Fibroblast of villous mesenchyme (primary cell): ENCODE measurements around the gene USP36. TPM values are rescaled to one million over a fixed set of nuclear protein-coding genes. Genes with fewer than 3 reads are reported as not detected.

Source experiments
- DNase-seq: peaks from one replicate; pipeline ENCODE4 v3.0.0-alpha.2; 2010; ENCODE audit warnings: low read depth
- H3K4me3 ChIP-seq: 2 replicates; pipeline ENCODE4 v1.5.1; 2011; ENCODE audit warnings: low read depth, mild to moderate bottlenecking, low read length
- CTCF ChIP-seq: IDR thresholded peaks from 2 replicates; pipeline ENCODE4 v1.5.1; 2012; ENCODE audit warnings: low read depth, mild to moderate bottlenecking, low read length; ENCODE audit not compliant: insufficient read depth
- total RNA-seq: library from RNA; depleted of rRNA; stranded (reverse); fragments of >200 nt; gene quantifications from 2 replicates; pipeline ENCODE4 v1.2.3, GENCODE V29; 2012

USP36 gene
- total RNA-seq, 1 donor: 32.4 TPM

GRCh38 chr17:78844301-78845005, 3.8 kb upstream of the USP36 start:
- no peak for DNase-seq
- H3K4me3 ChIP-seq: no peak overlapping the region
- TF ChIP-seq CTCF: no peak

- H3K4me3 ChIP-seq: no peak overlapping the region
- peak; percentile 35 for DNase-seq
- peak; percentile 61 for TF ChIP-seq CTCF
Observed at GRCh38 chr17:78842881-78843565, 2.4 kb upstream of the USP36 start.

- no peak for DNase-seq
- TF ChIP-seq CTCF: no peak
- peak overlapping the region; percentile 90 for H3K4me3 ChIP-seq
Observed at GRCh38 chr17:78840530-78840779, 159 bp downstream of the USP36 start.

- no peak for TF ChIP-seq CTCF
- peak overlapping the region; percentile 90 for H3K4me3 ChIP-seq
- peak; percentile 88 for DNase-seq
Observed at GRCh38 chr17:78839762-78840529, 668 bp downstream of the USP36 start.

- no peak for DNase-seq
- no peak for TF ChIP-seq CTCF
- H3K4me3 ChIP-seq: peak overlapping the region; percentile 90
Observed at GRCh38 chr17:78839235-78839761, 1.3 kb downstream of the USP36 start.

- no peak for DNase-seq
- no peak overlapping the region for H3K4me3 ChIP-seq
- TF ChIP-seq CTCF: no peak
Observed at GRCh38 chr17:78838574-78839005, 2.0 kb downstream of the USP36 start.
